Adrenal gland (tissue), 12 donors: ENCODE data around the gene ADARB2. TPM values are rescaled to one million over a fixed set of nuclear protein-coding genes. Genes with fewer than 3 reads are reported as not detected.
A peak's percentile ranks its signal among the peaks of the same experiment; 100 is the strongest.

ENCODE experiments used
- DNase-seq, 7 donors: peaks; one replicate each; pipeline ENCODE4 v3.0.0-alpha.2; 2019 to 2020
- H3K27ac ChIP-seq, 5 donors: fragments of 200-600 bp; sonication (generic) in 4 of 5; 1 replicate in 3 of 5; 2 replicates in 2 of 5; pipeline versions ENCODE4 v1.5.1 to v1.8.0; 2016 to 2020; ENCODE audit warnings: mild to moderate bottlenecking in 1 of 5
- H3K27me3 ChIP-seq: fragments of 200-600 bp; 2 replicates; pipeline ENCODE4 v1.8.0; 2021
- H3K36me3 ChIP-seq, 2 donors: fragments of 200-600 bp; replicated peaks in 1 of 2; 1 replicate in 1 of 2; 2 replicates in 1 of 2; pipeline versions ENCODE4 v1.5.1 to v1.8.0; 2018 to 2022
- H3K4me1 ChIP-seq, 2 donors: fragments of 200-600 bp; replicated peaks in 1 of 2; 1 replicate in 1 of 2; 2 replicates in 1 of 2; pipeline versions ENCODE4 v1.5.1 to v1.8.0; 2018 to 2021
- H3K4me3 ChIP-seq, 4 donors: fragments of 200-600 bp; sonication (generic) in 3 of 4; one replicate each; pipeline ENCODE4 v1.5.1; 2016 to 2018
- H3K9me3 ChIP-seq, 3 donors: fragments of 200-600 bp; sonication (generic) in 1 of 3; replicated peaks in 1 of 3; 1 replicate in 2 of 3; 2 replicates in 1 of 3; pipeline versions ENCODE4 v1.5.1 to v1.8.0; 2016 to 2021
- POLR2A ChIP-seq, 2 donors: fragments of 450-650 bp; IDR thresholded peaks; one replicate each; pipeline ENCODE4 v1.6.1; 2017; ENCODE audit warnings: antibody characterized with exemption in 2 of 2, mild to moderate bottlenecking in 2 of 2, moderate library complexity in 1 of 2
- WGBS, 4 donors: extraction: QIAGEN DNeasy Blood & Tissue Kit in 2 of 4; methylation state at CpG; one replicate each; pipeline versions ENCODE4 v1.1.5 to v1.1.7; 2013 to 2017; 5-methylcytosine and 5-hydroxymethylcytosine counted together
- intact Hi-C, 2 donors: fragments of 100-400 bp; cut with DNase I; formaldehyde crosslinking; loops; one replicate each; pipeline versions ENCODE4 v1.14.1 to v1.15.0; 2022 to 2023
- polyA plus RNA-seq, 3 donors: library from polyadenylated mRNA; stranded (reverse); fragments of 200-250 nt in 2 of 3; fragments of 350-450 nt in 1 of 3; fragmentation: Illumina TruSeq in 1 of 3; extraction: RNeasy Lipid Tissue Mini Kit (QIAGEN cat#74804) in 1 of 3; gene quantifications; one replicate each; pipeline ENCODE4 v1.2.3, GENCODE V29; 2013 to 2014
- total RNA-seq, 9 donors: library from RNA; depleted of rRNA in 4 of 9; stranded (reverse); fragments of >200 nt in 4 of 9; fragments of 120-200 nt in 1 of 9; fragmentation: NEBNext Ultra II Directional in 1 of 9; extraction: Animal tissue kit (Norgen Biotek cat#: 25700) in 1 of 9; gene quantifications; one replicate each; pipeline versions ENCODE4 v1.1.0 to v1.2.4, GENCODE V29; 2013 to 2023
- TF ChIP-seq, protein P1 (sequence below), 6 experiments: fragments of 450-650 bp in 4 of 6; fragments of 200-600 bp in 2 of 6; sonication (generic) in 1 of 6; IDR thresholded peaks; 1 replicate in 5 of 6; 2 replicates in 1 of 6; pipeline versions ENCODE4 v1.5.1 to v1.8.0; 2016 to 2021; ENCODE audit warnings: antibody characterized with exemption in 6 of 6, mild to moderate bottlenecking in 2 of 6, moderate library complexity in 1 of 6
- donor health status: healthy with polysubstance abuse.
- donor health status: Bipolar disorder and iron deficiency.
- donor health status: DM: yes; HTN: yes; CAD: no.
- donor health status: DM: no; HTN: no; CAD: no.
- donor health status: DM: no; HTN: no; CAD: no.
- donor health status: DM: yes; HTN: yes; CAD: no.

ADARB2 gene
- total and polyA plus RNA-seq, 12 donors: 0.14 to 3.1 (median 0.91) TPM

DNA sequence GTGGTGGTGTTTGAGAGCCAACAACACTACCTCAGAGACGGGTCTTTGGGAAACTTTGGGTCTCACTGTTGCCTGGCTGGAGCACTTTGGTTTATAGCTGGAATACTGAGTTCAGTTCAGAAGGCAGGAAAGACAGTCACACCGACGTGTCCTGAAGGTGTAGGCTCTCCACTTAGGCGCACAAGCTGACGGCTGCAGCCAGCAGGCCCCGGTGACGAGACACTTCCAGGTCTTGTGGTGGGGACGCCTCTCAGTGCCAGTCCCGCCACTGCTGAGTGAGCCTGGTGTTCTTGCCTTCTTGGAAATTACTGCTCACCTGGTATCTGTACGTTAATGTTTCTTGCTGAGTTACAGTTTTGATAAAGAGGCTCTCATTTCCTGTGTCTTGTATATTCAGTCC is 607.1 kb downstream of the ADARB2 start:
- Histone ChIP-seq H3K27me3 (no peaks in the 10 kb centered on the region), H3K27ac (no peak overlapping the region), H3K4me3 (no peak overlapping the region), H3K36me3 (peaks cover 0 to 45% of the 10 kb centered on the region in 2 donors), H3K4me1 (no peaks in the 10 kb centered on the region), H3K9me3 (no peaks in the 10 kb centered on the region)
- TF ChIP-seq, protein P1, sequence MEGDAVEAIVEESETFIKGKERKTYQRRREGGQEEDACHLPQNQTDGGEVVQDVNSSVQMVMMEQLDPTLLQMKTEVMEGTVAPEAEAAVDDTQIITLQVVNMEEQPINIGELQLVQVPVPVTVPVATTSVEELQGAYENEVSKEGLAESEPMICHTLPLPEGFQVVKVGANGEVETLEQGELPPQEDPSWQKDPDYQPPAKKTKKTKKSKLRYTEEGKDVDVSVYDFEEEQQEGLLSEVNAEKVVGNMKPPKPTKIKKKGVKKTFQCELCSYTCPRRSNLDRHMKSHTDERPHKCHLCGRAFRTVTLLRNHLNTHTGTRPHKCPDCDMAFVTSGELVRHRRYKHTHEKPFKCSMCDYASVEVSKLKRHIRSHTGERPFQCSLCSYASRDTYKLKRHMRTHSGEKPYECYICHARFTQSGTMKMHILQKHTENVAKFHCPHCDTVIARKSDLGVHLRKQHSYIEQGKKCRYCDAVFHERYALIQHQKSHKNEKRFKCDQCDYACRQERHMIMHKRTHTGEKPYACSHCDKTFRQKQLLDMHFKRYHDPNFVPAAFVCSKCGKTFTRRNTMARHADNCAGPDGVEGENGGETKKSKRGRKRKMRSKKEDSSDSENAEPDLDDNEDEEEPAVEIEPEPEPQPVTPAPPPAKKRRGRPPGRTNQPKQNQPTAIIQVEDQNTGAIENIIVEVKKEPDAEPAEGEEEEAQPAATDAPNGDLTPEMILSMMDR (IDR thresholded peaks at IDR 0.05): no peak
- TF ChIP-seq POLR2A (IDR thresholded peaks at IDR 0.05): no peak
- no peak for DNase-seq
- intact Hi-C loops: no loop called here
- WGBS, 4 donors: 96 to 98% (median 97%) methylated on average over 6 to 10 of the region's 10 CpGs

DNA sequence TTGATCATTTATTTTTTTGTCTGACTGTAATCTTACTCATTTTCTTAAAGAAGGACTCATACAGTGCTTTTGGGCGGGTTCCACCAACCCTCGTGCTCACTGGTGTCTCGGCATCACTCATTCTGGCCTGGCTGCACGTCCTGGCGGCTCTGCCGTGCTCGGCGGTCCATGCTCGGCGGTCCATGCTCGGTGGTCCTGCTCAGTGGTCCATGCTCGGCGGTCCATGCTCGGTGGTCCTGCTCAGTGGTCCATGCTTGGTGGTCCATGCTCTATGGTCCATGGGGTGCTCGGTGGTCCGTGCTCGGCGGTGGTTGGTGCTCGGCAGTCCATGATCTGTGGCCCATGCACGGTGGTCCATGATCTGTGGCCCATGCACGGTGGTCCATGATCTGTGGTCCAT is 608.7 kb downstream of the ADARB2 start:
- H3K27me3 ChIP-seq: no peaks in the 10 kb centered on the region
- H3K36me3 ChIP-seq: peaks cover 0 to 61% of the 10 kb centered on the region in 2 donors
- WGBS, 4 donors: 96 to 99% (median 97%) methylated on average over 17 to 21 of the region's 21 CpGs
- H3K9me3 ChIP-seq: no peaks in the 10 kb centered on the region
- no peaks in the 10 kb centered on the region for H3K4me1 ChIP-seq
- TF ChIP-seq, protein P1 (IDR thresholded peaks at IDR 0.05): no peak
- no peak for TF ChIP-seq POLR2A (IDR thresholded peaks at IDR 0.05)
- no peak overlapping the region for H3K4me3 ChIP-seq
- peak in 1 of 7 donors; percentile 14 for DNase-seq
- H3K27ac ChIP-seq: no peak overlapping the region
- intact Hi-C loops: no loop called here

- intact Hi-C loops: no loop called here
Measured at GRCh38 chr10:1128115-1128514, 609.2 kb downstream of the ADARB2 start.

GRCh38 chr10:1127629-1128028 is 609.7 kb downstream of the ADARB2 start:
- Histone ChIP-seq H3K4me1 (peaks cover 0 to 7% of the 10 kb centered on the region in 2 donors), H3K9me3 (no peaks in the 10 kb centered on the region), H3K27me3 (no peaks in the 10 kb centered on the region), H3K36me3 (peaks cover 0 to 61% of the 10 kb centered on the region in 2 donors), H3K4me3 (no peak overlapping the region), H3K27ac (no peak overlapping the region)
- TF ChIP-seq, protein P1 (IDR thresholded peaks at IDR 0.05): no peak
- no peak for TF ChIP-seq POLR2A (IDR thresholded peaks at IDR 0.05)
- 91 to 96% (median 91%) methylated on average over 12 to 15 of the region's 15 CpGs for WGBS, 4 donors
- intact Hi-C loops: no loop called here
- peak in 1 of 7 donors; percentile 11 for DNase-seq

More at GRCh38 chr10:1128115-1128514, 609.2 kb downstream of the ADARB2 start:
- Histone ChIP-seq H3K4me1 (peaks cover 0 to 2% of the 10 kb centered on the region in 2 donors), H3K9me3 (no peaks in the 10 kb centered on the region), H3K27me3 (no peaks in the 10 kb centered on the region), H3K27ac (no peak overlapping the region), H3K36me3 (peaks cover 0 to 61% of the 10 kb centered on the region in 2 donors), H3K4me3 (no peak overlapping the region)
- WGBS, 4 donors: 76 to 85% (median 82%) methylated on average over 2 of the region's 2 CpGs
- no peak for TF ChIP-seq POLR2A (IDR thresholded peaks at IDR 0.05)
- TF ChIP-seq, protein P1 (IDR thresholded peaks at IDR 0.05): no peak
- DNase-seq: no peak
